HTR-8/SVneo (cell line): ENCODE measurements around the gene CD72.
"Not testable (repeated sequence)": the region's sequence is repeated elsewhere in the genome, so short reads cannot be mapped to it uniquely, and the experiment has no call there.

Source experiments
- DNase-seq: peaks from one replicate; pipeline ENCODE4 v3.0.0; 2011; ENCODE audit warnings: low spot score, mixed read lengths; ENCODE audit not compliant: insufficient read length
- FAIRE-seq: peaks from 2 replicates; lab custom pipeline; 2011; peaks lifted over from hg19 to GRCh38; lab: Jason Lieb, UNC

Gene CD72

DNA sequence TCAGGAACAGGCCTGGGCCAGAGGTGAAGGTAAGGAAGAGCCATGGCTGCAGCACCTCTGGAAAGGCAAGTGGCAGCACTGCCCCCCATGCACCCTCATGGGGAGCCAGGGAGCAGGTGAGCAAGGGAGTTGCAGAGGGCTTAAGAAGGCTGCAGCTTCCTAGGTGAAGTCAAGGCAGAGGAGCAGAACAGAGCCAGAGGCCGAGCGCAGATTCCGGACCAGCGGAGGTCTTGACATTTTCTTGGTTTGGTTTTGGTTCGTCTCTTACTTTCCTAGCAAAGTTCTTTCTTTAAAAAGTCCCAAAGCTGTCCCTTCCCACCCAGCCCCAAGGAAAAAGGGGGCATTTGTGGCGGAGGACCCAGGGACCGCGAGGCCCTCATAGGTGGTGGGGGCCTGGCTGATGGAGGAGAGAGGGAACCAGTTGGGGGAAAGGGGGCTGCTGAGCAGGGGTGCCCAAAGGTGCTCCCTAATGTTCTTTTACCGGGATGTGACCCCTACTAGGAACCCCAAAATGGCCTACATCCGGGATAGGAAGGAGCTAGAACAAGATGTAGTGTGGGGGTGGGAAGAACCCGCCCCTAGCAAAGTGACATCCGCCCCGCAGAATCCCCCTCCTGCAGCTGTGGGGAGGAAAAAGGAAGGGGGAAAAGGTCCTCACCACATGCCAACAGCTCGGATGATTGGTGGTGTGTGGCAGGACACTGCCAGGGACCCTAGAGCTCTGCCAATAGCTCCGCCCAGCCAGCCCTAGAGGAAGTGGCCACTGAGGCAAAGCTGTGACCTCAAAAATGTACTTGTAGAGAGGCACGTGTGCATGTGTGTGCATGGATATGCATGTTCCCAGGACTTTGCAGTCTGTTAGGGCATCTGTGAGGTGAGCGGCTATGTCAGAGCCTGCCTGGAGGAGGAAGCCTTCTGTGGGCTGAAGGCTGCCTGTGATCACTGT lies 914 bp upstream of the CD72 start:
- FAIRE-seq (no peak), DNase-seq (no peak)

GRCh38 chr9:35617548-35617947 lies 665 bp downstream of the CD72 start:
- FAIRE-seq (no peak), DNase-seq (no peak)

- no peak for DNase-seq
- FAIRE-seq, result no peak
These were observed 1.3 kb downstream of the CD72 start for GRCh38 chr9:35616681-35617459.

GRCh38 chr9:35615981-35616680 lies 2.1 kb downstream of the CD72 start:
- no peak for FAIRE-seq
- no peak for DNase-seq

- no peak for FAIRE-seq
These were observed 5.4 kb downstream of the CD72 start for GRCh38 chr9:35612843-35613242.

GRCh38 chr9:35612066-35612465 lies 6.1 kb downstream of the CD72 start:
- DNase-seq, result not testable (repeated sequence)

More at GRCh38 chr9:35612843-35613242, 5.4 kb downstream of the CD72 start:
- no peak for DNase-seq

GRCh38 chr9:35611230-35611797 lies 6.9 kb downstream of the CD72 start:
- FAIRE-seq (no peak), DNase-seq (peak; percentile 17)

More at GRCh38 chr9:35612066-35612465, 6.1 kb downstream of the CD72 start:
- FAIRE-seq, result not testable (repeated sequence)

GRCh38 chr9:35609820-35610163 lies 8.4 kb downstream of the CD72 start:
- DNase-seq, result no peak
- no peak for FAIRE-seq

GRCh38 chr9:35609001-35609819 lies 9.0 kb downstream of the CD72 start:
- FAIRE-seq (no peak), DNase-seq (no peak)

- no peak for FAIRE-seq
These were observed 10.0 kb downstream of the CD72 start for GRCh38 chr9:35608221-35608620.

GRCh38 chr9:35606726-35607125 lies 11.5 kb downstream of the CD72 start:
- no peak for DNase-seq
- no peak for FAIRE-seq

More at GRCh38 chr9:35608221-35608620, 10.0 kb downstream of the CD72 start:
- no peak for DNase-seq

DNA sequence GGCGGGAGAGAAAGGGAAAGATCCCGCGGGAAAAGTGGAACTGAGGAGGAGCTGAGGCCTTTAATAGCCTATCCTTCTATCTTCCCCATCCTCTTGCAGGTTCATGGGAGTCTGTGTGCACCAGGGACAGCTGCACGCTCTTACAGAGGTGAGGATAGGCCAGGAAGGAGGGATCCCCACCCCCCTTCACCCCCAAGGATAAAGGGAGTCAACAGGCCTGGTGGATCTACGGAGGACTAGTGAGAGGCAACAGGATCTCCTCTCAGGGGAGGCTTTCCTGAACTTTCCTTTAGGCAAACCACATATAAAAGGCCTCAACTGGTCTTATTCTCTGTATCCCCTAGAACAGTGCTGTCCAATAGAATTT lies 12.1 kb downstream of the CD72 start:
- FAIRE-seq (no peak), DNase-seq (no peak)

DNA sequence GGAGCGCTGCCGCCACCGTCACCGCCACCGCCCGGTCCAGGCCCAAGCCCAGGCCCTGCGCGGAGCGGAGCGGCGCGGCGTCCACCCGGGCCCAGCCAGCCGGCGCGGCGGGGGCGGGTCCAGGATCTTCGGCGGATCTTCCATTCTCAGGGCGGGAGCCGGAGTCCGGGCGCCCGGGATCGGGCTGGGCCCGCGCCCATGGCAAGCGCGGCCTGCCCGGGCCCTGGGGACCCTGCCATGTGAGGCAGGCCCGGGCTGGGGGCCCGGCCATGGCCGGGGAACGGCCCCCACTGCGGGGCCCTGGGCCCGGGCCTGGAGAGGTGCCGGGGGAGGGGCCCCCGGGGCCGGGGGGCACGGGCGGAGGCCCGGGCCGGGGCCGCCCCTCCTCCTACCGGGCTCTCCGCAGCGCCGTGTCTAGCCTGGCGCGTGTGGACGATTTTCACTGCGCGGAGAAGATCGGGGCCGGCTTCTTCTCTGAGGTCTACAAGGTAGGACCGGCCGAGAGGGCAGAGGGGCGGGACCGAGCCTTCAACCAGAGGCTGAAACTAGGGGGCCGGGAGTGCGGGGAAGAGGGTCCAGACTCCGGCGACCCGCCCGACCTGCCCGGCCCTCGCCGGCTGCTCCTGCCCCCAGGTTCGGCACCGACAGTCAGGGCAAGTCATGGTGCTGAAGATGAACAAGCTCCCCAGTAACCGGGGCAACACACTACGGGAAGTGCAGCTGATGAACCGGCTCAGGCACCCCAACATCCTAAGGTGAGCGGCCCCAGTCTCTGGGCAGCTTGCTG lies 12.7 kb downstream of the CD72 start:
- FAIRE-seq (no peak), DNase-seq (peak; percentile 9)

GRCh38 chr9:35604578-35605350 lies 13.4 kb downstream of the CD72 start, which contains the start of gene TESK1:
Gene TESK1, plus strand, starts transcription at chr9:35605262. Its CDS starts 358 bp downstream, at chr9:35605620.
- no peak for FAIRE-seq
- peak; percentile 51 for DNase-seq

GRCh38 chr9:35603986-35604577 lies 14.1 kb downstream of the CD72 start:
- FAIRE-seq (peak; percentile 33), DNase-seq (peak; percentile 92)

DNA sequence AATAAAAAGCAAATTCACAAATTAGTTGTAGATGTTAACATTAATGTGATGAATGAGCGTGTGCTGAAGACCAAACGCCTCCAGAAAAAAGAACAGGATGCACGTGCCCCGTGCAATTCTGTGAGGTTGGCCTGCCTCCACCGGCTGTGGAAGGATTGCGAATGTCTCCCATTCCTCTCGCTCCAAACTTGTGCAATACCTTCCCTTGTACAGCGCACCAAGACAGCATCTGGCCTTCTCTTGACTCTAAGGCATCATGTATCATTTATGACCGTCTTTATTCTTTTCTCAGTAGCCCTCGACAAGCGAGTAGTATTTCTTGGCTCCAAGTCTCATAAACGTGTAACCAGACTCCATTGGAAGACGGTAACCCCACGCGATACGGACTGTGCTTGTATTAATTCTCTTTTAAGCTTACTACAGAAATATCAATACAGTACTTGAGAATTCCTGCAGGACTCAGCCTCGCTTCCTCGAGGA lies 14.7 kb downstream of the CD72 start:
- DNase-seq, result no peak
- no peak for FAIRE-seq
